GM12878 (cell line): Measurements from ENCODE around the gene NHERF2.

Experiments
- CEBPB ChIP-seq, 2 experiments: fragments of 150-350 bp in 1 of 2; IDR thresholded peaks; 2 replicates each; pipeline ENCODE4 v1.6.1; 2012 to 2014; ENCODE audit warnings: low read depth in 2 of 2, low read length in 2 of 2, borderline replicate concordance in 1 of 2, inconsistent platforms in 1 of 2
- CEBPZ ChIP-seq: fragments of 150-350 bp; IDR thresholded peaks from 2 replicates; pipeline ENCODE4 v1.6.1; 2016; ENCODE audit warnings: low read depth, low read length
- CHD2 ChIP-seq: IDR thresholded peaks from 2 replicates; pipeline ENCODE4 v1.6.1; 2011; ENCODE audit warnings: low read depth, low read length, improper control_type of control experiment, borderline replicate concordance
- EP300 ChIP-seq, 2 experiments: fragments of 150-350 bp in 1 of 2; IDR thresholded peaks; 2 replicates each; pipeline ENCODE4 v1.6.1; 2011 to 2012; ENCODE audit warnings: low read depth in 2 of 2, low read length in 2 of 2, borderline replicate concordance in 1 of 2, improper control_type of control experiment in 1 of 2, inconsistent platforms in 1 of 2; ENCODE audit not compliant: control insufficient read depth in 1 of 2
- FOXM1 ChIP-seq: IDR thresholded peaks from 2 replicates; pipeline ENCODE4 v1.6.1; 2012; ENCODE audit warnings: low read depth, mild to moderate bottlenecking, inconsistent platforms, low read length, moderate library complexity
- JUND ChIP-seq: IDR thresholded peaks from 2 replicates; pipeline ENCODE4 v1.6.1; 2012; ENCODE audit warnings: low read depth, mild to moderate bottlenecking, low read length, improper control_type of control experiment, moderate library complexity
- POLR2A ChIP-seq: IDR thresholded peaks from 2 replicates; pipeline ENCODE4 v1.6.1; 2011; ENCODE audit warnings: low read depth, mild to moderate bottlenecking, low read length
- POLR2AphosphoS5 ChIP-seq: IDR thresholded peaks from 2 replicates; pipeline ENCODE4 v1.6.1; 2011; ENCODE audit warnings: mild to moderate bottlenecking, low read length, inconsistent platforms
- YY1 ChIP-seq: IDR thresholded peaks from 2 replicates; pipeline ENCODE4 v1.6.1; 2011; ENCODE audit warnings: low read depth, mild to moderate bottlenecking, low read length
- ZNF274 ChIP-seq: IDR thresholded peaks from one replicate; pipeline ENCODE4 v1.8.0; 2011; ENCODE audit not compliant: insufficient read length, insufficient read depth
- TF ChIP-seq, protein P1 (sequence below): IDR thresholded peaks from 2 replicates; pipeline ENCODE4 v1.6.1; 2011; ENCODE audit warnings: low read depth, mild to moderate bottlenecking, low read length, moderate library complexity, borderline replicate concordance; ENCODE audit errors: extremely low read depth

DNA sequence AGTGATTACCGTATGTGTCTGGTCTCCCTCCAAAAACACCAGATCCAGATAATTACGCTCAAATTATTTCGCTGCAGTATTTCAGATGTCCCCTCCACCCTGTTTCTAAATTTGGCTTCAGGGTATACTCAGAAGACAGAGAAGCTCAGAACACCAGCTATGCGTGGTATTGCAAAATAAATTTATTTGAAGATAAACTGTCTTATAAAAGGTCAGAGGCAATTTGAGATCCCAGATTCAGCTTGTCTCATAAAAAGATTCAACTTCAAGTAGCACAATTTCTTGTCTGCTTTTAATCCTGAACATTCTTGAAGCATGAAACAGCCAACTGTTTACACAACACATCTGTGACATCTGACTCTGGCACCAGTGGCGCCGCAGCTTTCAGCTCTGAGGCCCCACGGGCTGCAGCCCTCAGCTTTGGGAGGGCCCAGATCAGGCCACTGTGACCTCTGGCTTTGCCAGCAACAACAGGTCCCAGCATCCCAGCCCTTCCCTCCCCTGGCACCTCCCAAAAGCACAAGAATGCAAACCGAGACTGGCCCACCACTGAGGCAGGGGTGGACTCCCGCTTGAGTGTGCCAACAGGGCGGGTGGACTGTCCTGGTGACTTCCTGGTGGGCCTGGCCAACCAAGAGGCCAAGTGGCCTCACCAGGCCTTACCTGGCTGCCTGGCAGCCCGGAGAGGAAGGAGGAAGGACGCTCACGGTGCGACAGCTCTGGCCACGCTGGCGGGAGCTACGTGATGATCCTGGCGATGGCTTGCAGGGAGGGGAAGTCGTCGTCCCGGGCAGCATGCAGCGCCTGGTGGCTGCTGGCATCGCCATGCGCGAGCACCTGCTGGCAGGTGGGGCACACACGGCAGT is 29.0 kb upstream of the NHERF2 start:
- TF ChIP-seq POLR2AphosphoS5 (no peak), FOXM1 (no peak), EP300 (IDR thresholded peaks at IDR 0.05; ENCODE audit: borderline replicate concordance in 1 of 2, control insufficient read depth in 1 of 2, low read depth in 2 of 2, low read length in 2 of 2) (no peak), YY1 (no peak), POLR2A (0 out of 2 replicates have a peak, but pooled peaks have one; percentile 21), CEBPB (IDR thresholded peaks at IDR 0.05; ENCODE audit: borderline replicate concordance in 1 of 2, low read depth in 2 of 2, low read length in 2 of 2) (no peak), CHD2 (no peak), CEBPZ (no peak), ZNF274 (no peak), JUND (no peak)
- TF ChIP-seq, protein P1, sequence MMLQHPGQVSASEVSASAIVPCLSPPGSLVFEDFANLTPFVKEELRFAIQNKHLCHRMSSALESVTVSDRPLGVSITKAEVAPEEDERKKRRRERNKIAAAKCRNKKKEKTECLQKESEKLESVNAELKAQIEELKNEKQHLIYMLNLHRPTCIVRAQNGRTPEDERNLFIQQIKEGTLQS = no peak
